ENCODE data around the gene ZDHHC4.

ZDHHC4 gene

GRCh38 chr7:6577369-6578113 is at the start of gene ZDHHC4:
ZDHHC4 (plus strand) TSS chr7:6577454; CDS start chr7:6580562, 3,108 bp downstream.
- H3K4me3 ChIP-seq (ENCODE audit: low read depth, low read length): peak within 1 kb of the TSS; percentile 60

- H3K4me3 ChIP-seq (ENCODE audit: low read depth, low read length): no peak overlapping the region
Observed at GRCh38 chr7:6528401-6529130, 48.7 kb upstream of the ZDHHC4 start.

DNA sequence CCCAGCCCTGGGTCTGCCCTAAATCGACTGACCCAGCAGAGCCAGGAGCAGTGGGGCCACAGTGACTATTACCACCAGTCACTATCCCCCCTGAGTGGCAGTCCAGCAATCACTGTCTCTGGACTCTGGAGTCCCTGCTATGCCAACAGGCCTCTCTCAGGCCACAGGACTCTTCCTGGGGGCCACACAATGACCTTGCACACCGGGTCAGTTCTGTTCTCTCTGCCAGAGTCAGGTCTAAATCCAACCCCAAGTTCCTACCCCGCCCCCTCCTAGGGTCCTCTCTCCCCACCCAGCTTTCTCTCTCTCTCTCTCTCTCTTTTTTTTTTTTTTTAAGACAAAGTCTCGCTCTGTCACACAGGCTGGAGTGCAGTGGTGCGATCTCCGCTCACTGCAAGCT is 47.6 kb upstream of the ZDHHC4 start:
- no peak overlapping the region for H3K4me3 ChIP-seq (ENCODE audit: low read depth, low read length)

DNA sequence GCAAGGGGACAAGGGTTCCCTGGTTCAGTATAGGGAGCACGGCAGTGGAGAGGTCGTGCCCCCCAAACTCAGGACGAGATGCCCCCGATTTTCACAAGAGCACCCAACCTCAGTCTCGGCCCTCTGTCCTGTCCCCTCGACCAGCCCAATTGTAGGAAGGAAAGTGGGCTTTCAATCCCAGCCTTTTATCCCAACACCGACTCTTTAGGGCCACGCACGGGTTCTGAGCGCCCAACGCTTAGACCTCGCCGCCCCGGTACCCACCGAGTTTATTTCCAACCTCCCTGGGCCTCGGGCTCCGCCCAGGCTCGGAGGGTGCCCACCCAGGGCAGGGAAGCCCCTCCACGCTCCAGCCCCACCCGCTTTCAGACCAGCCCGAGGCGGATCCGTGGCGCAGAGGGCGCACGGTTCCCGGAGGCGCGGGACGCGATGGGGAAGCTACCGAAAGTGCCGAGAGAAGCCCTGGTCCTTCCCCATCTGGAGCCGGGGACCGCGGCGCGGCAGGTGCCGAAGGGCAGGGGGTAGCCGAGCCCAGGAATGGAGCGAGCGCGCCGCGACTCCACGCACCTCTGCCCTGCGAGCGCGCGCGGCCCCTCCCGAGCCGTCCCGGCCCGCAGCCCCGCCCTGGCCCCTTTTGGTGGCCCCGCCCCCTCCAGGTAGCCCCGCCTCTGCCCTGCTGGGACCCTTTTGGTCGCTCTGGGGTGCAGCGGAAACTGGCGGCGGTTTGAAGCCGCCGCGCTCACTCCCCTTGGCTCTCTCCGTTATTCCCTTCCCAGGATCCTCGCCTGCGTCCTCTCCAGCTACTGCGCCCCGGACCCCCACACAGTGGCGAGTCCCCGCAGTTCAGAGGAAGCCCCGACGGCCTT is 46.4 kb upstream of the ZDHHC4 start:
- peak overlapping the region; percentile 70 for H3K4me3 ChIP-seq (ENCODE audit: low read depth, low read length)

DNA sequence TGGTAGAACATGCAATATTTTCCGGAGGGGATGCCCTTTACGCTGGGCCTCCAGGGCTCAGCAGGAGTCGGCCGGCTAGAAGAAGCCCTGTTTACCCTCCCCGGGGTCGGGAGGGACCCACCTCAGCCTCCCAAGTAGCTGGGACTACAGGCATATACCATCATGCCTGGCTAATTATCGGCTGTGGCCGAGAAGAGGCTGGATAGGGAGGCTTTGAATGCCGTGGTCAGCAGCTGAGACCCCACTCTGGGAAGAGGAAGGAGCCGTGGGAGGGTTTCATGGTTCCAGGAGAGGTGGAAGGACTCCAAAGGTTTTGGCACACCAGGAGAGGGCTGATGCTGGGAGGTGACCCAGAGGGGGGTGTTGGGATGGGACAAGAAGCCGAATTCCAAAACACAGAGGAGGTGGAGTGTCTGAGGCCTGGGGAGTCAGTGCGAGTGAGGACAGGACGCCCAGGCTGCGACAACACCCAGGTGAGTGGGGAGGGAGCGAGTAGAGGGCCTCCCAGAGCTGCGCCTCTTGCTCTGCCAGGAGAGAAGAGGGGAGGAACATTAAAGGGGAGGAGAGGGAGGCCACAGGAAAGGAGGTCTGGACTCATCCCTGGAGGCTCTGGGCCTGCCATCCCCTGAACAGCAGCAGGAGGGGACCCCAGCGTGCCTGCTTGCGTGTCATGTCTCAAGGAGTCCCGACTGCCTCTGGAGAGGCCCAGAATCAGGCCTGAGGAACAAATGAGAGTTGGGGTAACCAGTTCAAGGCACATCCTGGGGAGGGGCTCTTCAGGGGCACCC is 45.6 kb upstream of the ZDHHC4 start:
- peak overlapping the region; percentile 70 for H3K4me3 ChIP-seq (ENCODE audit: low read depth, low read length)

GRCh38 chr7:6532516-6532915 is 44.7 kb upstream of the ZDHHC4 start:
- no peak overlapping the region for H3K4me3 ChIP-seq (ENCODE audit: low read depth, low read length)

DNA sequence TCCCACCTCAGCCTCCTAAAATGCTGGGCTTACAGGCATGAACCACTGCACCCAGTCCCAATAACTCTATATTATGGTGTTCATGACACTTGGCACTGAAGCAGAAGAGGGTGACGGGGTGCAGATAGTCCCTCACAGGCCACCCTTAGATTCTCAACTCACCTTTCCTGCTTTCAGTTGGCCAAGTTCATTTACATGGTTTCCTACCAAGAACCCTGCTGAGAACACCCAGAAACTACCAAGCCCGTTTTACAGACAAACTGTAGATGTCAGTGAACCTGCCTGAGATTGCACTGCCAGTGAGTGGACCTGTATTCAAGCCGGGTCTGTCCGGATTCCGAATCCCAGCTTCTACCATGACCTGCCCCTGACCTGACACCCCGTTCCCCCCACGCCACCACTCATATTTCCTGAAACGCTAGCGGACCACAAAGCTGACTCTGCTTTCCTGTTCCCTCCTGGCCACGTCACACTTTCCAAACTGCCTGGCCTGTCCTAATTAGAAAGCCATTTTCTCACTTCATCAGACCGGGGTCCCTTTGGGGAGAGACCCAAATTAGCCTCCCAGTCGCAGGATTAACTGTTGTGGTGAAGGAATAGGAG is 43.3 kb upstream of the ZDHHC4 start:
- no peak overlapping the region for H3K4me3 ChIP-seq (ENCODE audit: low read depth, low read length)

DNA sequence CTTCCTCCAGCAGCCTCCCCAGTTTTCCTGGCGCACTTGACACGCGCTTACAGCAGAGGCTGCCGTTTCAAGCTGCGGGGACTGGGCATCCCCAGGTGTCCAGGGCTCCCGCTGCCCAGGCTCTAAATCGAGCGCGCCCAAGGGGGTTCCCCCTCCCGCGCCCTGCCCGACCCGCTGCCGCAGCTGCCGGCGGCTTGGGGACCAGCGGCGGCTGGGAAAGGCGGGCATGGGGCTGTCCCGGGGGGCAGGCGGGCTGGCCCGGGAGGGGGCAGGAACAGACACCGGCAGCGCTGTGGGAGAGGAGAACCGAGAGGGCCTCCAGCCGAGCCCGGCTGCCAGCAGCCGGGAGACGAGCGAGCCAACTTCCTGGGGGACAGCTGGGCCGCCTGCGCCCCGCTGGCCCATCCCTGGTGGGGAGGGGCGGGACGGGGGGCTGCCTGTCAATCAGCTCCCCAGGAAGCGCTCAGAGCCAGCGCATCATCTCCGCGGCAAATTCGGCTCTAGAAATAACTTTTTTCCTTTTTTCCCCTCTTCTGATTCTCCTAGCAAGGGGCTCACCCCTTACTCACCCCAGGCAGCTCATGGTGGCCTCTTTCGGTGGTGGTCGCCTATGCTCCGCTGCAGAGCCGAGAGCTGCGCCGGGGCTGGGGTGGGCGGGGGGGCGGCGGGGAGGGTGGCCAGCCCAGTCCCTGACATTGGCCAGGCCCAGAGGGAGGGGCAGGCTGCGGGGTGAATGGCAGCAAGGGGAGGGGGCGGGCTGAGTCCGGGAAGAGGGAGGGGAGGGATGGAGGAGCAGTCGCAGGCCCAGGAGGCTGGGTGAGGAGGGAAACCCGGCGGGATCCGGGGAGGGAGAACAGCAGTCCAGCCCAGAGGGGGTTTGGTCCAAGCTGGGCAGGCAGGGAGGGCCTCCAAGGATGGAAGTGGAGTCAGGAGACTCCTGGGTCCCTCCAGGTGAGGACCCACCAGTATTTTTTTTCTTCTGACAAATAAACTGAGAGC is 40.7 kb upstream of the ZDHHC4 start:
- H3K4me3 ChIP-seq (ENCODE audit: low read depth, low read length): peak overlapping the region; percentile 46

GRCh38 chr7:6542368-6542767 is 34.9 kb upstream of the ZDHHC4 start:
- H3K4me3 ChIP-seq (ENCODE audit: low read depth, low read length): no peak overlapping the region

- H3K4me3 ChIP-seq (ENCODE audit: low read depth, low read length): no peak overlapping the region
Observed at GRCh38 chr7:6545398-6546126, 31.7 kb upstream of the ZDHHC4 start.

GRCh38 chr7:6546498-6547251 is 30.6 kb upstream of the ZDHHC4 start:
- H3K4me3 ChIP-seq (ENCODE audit: low read depth, low read length): no peak overlapping the region

DNA sequence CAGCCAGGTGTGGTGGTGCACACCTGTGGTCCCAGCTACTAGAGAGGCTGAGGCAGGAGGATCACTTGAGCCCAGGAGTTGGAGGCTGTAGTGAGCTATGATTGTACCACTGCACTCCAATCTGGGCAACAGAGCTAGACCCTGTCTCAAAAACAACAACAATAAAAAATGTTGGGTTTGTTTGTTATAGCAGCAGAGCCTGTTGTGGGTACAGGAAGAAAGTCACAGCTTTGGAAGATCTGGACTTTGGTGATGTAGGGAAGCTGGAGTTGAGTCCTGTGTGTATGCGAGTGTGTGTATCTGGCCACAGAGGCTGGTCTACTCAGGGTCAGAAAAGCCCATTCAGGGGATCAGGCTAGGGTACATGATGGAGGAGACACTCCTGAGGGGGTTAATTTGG is 29.9 kb upstream of the ZDHHC4 start:
- no peak overlapping the region for H3K4me3 ChIP-seq (ENCODE audit: low read depth, low read length)

- H3K4me3 ChIP-seq (ENCODE audit: low read depth, low read length): no peak within 1 kb of the TSS
Observed at GRCh38 chr7:6551016-6551511, 26.2 kb upstream of the ZDHHC4 start, which contains the start of gene GRID2IP. GRID2IP (minus strand) TSS chr7:6551461; CDS start chr7:6551436, 25 bp downstream.

DNA sequence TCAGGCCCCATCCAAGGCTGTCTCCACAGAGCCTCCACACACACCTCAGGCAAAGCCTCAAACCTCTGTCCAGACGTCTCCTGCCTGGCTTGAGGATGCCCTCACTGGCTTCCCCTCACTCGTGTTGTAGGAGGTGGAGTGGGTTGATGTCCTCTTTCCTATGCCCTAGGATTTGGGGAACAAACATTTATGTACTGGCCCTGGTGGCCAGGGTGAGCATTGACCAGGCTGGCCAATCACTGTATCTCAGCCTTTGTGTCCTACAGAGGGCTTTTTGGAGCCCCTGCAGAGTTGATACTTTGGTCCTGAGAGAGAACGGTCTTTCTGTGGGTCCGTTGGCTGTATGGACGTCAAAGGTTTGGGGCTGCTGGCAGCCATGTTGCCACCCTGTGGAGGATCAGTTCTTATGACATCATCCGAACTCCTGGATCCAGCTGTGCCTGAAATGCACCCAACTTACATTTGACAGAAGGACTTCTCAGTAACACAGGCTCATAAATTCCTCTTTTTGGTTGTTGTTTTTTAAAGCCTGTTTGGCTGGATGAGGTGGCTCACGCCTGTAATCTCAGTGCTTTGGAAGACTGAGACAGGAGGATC is 23.7 kb upstream of the ZDHHC4 start:
- no peak overlapping the region for H3K4me3 ChIP-seq (ENCODE audit: low read depth, low read length)

DNA sequence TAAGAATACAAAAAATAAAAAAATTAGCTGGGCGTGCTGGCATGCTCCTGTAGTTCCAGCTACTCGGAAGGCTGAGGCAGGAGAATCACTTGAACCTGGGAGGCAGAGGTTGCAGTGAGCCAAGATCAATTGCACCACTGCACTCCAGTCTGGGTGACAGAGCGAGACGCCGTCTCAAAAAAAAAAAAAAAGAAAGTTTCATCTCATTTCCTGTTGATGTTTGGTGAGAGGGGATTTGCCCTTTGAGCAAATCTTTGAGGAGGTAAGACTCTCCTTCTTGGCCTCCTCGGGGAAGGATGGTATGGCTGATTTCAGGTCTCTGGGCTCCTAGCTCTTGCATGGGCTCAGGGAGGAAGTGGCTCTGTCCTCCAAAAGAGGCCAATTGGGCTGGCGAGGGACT is 22.4 kb upstream of the ZDHHC4 start:
- H3K4me3 ChIP-seq (ENCODE audit: low read depth, low read length): no peak overlapping the region

GRCh38 chr7:6556196-6556595 is 21.1 kb upstream of the ZDHHC4 start:
- H3K4me3 ChIP-seq (ENCODE audit: low read depth, low read length): no peak overlapping the region

GRCh38 chr7:6558837-6559236 is 18.4 kb upstream of the ZDHHC4 start:
- H3K4me3 ChIP-seq (ENCODE audit: low read depth, low read length): no peak overlapping the region

Measured in iPS-11a (cell line).